Measurements from ENCODE around the gene SNRPA.

DNA sequence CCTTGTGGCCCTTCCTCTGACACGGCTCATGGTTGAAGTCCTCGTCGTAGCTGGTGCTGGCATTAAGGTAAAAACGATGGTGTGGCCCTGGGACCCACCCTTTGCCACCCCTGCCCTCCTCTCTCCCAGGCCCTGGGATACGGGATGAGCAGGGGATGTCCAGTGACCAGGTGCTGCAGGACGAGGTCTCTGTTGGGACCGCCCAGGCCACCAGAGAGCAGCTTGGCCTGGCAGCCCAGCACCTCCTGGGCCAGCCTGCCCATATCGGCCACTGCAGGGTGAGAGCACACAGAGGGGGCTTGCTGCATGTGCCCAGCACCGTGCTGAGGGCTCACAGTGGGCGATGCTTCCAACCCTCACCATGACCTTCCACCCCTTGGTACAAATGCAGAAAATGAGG lies 7.1 kb upstream of the SNRPA start:
- TF ChIP-seq CTCF (IDR thresholded peaks at IDR 0.05) (no peak), EZH2phosphoT487 (IDR thresholded peaks at IDR 0.05) (no peak)
